GM12892 (cell line): ENCODE data around the gene KRT36.

Source experiments
- POLR2A ChIP-seq: IDR thresholded peaks from 2 replicates; pipeline ENCODE4 v1.6.1; 2011; ENCODE audit warnings: low read depth, low read length, control low read depth
- TAF1 ChIP-seq: IDR thresholded peaks from 2 replicates; pipeline ENCODE4 v1.6.1; 2011; ENCODE audit warnings: low read depth, mild to moderate bottlenecking, control low read depth, low read length, borderline replicate concordance

DNA sequence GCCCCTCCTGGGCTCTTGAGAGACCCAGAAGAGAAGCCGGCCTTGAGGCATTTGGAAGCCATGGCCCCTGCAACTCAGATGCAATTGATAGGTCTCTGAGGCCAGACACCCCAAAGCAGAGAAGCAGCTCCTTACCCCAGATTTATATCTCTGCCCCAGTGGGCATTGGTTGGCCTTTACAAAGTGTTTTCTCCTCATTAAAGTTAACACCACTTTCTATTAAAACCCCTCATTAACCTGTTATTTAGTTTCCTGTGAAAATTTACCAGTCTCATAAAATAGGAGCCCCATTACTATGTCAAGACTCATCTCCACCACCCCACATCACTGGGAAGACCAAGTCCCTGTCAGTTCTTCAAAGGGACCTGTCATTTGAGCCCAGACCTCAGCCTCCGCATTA lies 8.7 kb downstream of the KRT36 start, which contains the start of gene KRT35:
- TF ChIP-seq POLR2A (no peak), TAF1 (no peak)
